NCI-H1092 (cell line): ENCODE measurements around the gene PRR30.
"Not testable (repeated sequence)": the region's sequence is repeated elsewhere in the genome, so short reads cannot be mapped to it uniquely, and the experiment has no call there.

Experiments
- DNase-seq: peaks from one replicate; lab custom pipeline; 2025; lab: John Stamatoyannopoulos, UW

PRR30 gene

DNA sequence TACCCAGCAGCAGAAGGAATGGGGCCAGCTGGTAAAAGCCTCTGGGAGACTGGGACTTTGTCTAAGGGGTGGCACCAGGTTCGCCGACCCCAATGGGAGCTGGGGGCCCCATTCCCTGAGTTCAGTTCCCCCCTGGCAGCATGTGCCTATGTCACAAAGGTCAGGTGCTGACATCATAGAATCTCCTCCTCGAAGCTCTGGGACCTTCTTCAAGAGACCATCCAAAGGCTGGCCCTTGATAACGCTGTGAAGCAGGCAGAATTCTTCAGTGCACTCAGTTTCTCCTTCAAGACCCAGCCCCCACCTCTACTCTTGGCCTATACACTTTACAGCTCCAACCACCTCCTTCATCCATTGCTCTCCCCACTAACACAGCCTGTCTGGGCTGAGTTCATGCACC lies at the start of gene PRR30:
TSS of gene PRR30 (minus strand) at position 101 of the 400 bp plus-strand sequence. CDS start 1,081 bp downstream, outside the sequence.
- DNase-seq = no peak

DNA sequence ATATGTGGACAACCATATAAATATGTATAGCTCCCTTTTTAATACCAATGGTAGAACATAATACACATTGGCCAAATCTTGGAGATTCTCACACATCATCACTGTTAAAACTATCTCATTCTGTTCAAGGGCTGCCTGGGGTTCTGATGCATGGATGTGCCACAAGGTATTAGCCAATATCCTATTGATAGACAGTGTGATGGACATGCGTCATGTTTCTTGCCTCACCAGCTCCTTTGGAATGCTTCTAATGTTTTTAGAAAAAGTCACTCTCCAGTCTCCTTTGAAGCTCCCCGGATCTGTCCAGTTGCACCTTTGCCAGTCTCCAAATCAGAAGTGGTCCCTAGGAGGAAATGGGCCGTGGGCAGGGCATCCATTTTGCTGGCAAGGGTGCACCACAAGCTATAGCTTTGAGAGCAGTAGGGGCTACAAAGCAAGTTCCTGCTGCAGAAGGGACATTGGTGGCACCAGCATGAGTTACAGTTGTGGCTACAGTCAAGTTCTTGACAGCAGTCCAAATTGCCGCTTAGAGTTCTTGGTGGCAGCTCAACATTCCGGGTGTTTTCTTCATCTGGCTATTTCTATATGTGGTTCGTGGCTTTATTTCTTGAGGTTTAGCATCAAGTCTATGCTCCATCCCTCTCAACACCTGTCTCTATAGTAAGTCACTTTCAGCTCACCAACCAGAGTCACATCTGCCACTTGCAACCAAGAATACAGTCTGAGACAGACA lies 47.6 kb upstream of the PRR30 start:
- no peak for DNase-seq

DNA sequence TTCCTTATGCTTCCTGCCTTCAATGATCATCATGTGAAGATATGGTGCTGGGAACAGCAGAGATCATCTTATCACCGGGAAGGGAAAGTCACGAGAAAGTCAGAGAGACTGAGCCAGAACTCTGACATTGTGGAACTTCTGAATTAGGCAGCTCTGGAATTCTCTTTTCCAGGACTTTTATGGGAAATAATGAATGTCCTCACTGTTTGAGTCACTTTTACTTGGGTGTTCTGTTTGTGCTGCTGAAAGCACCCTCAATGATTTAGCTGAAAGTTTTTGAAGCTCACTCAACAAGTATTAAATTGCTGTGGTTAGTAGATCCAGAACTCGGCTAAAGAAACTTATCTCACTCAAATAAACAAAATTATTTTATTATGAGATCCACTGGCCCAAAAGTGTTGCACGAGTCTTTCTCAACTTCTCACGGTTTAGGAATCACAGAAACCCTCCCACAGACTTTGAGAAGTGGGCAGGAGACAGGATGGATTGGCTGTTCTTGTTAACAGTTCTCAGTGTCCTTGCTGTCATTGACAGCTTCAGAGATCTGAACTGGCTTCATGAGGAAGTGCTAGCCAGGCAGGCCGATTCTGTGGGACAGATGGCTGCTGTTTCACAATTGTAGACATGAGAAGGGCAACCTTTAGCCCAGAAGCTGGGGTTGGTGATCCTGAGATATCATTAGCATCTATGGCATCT lies 46.3 kb upstream of the PRR30 start:
- DNase-seq = no peak

DNA sequence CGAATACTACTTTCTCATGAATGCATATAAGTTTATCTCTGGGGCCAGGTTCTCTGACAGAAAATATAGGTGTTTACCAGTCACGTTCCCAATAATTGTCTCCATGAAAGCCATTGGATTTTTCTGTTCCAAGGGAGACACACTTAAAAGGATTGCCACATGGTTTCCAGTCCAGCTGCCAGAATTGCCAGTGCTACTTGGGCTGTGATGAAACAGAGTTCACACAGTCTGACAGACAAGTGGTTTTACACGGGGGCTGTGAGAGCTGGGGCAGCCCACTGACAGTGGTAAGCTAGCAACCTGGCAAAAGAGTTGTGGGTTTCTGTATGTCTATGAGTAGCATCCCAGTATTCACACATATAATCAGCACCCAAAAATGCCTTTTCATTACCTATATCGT lies 44.9 kb upstream of the PRR30 start:
- DNase-seq = no peak

DNA sequence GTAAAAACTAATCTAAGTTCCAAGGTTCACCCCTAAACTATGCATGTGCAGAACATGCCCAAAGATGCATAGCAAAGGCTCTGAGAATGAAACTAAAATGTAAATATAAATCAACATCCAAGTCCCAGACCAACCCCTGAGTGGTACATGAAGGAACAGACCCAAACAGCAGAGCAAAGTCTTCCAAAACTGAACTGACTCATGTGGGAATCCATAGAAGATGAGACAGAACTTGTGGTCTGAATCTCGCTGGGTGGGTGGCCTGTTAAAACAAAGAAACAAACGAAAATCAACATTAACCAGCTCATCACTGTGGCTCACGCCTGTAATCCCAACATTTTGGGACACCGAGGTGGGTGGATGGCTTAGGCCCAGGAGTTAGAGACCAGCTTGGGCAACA lies 43.1 kb upstream of the PRR30 start:
- DNase-seq = no peak

DNA sequence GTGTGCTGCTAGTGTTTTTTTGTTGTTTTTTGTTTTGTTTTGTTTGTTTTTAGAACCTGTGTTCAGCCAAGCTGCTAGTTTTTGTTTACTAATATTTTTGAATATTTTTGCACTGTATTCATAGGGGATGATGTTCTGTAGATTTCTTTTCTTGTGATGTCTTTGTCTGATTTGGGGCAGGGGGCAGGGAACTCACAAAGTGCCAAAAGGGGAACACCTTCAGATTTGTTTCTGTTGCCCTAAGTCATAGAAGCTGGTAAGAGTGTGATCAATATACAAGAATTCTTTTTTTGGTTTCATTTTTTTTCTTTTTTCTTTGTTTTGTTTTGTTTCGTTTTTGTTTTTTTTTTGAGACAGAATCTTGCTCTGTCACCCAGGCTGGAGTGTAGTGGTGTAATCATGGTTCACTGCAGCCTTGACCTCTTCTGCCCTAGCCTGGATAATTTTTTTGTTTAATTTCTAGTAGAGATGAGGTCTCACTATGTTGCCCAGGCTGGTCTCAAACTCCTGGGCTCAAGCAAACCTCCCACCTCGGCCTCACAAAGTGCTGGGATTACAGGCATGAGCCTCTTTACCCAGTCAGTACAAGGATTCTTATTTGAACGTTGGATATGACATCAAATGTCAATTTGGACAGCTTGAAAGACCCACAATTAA lies 40.3 kb upstream of the PRR30 start:
- DNase-seq = no peak

DNA sequence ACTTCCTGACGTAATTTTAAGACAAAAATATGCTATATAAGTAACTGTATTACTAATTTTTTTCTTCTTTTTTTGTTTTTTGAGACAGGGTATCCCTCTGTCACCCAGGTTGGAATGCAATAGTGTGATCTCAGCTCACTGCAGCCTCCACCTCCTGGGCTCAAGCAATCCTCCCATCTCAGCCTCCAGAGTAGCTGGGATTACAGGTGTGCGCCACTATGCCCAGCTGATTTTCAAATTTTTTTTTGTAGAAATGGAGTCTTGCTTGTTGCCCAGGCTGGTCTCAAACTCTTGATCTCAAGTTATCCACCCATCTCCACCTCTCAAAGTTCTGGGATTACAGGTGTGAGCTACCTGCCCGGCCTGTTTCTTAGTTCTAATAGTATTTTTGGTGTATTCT lies 39.3 kb upstream of the PRR30 start:
- DNase-seq = no peak

DNA sequence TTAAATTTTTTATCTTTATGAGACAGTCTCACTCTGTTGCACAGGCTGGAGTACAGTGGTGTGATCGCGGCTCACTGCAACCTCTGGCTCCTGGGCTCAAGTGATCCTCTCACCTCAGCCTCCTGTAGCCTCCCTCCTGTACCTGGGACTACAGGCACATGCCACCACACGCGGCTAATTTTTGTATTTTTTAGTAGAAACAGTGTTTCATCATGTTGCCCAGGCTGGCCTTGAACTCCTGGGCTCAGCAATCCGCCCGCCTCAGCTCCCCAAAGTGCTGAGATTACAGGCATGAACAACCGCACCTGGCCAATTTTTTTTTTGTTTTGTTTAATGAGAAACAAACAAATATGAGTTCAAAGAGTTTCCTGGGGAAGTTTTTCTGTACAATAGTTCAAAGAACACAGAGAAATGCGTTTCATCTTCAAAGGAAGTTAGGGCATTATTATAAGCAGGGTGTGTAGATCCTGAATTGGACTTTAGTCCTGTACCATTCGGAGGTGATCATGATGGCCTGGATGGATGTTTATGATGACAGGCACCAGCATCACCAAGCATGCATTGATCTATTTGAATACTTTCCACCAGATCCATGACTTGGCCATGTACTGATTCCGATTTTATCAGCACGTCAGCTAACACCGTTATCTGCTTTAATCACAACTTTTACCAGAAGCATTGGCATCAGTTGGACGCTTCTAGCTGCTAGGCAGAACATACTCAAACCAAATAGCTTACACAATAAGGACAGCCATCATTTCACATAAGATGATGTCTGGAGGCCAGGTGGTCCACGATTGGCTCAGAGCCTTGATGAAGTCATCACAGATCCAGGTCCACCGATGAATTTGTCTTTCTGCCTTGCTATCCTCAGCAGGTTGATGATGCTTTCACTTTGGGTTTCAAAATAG lies 38.5 kb upstream of the PRR30 start:
- no peak for DNase-seq

DNA sequence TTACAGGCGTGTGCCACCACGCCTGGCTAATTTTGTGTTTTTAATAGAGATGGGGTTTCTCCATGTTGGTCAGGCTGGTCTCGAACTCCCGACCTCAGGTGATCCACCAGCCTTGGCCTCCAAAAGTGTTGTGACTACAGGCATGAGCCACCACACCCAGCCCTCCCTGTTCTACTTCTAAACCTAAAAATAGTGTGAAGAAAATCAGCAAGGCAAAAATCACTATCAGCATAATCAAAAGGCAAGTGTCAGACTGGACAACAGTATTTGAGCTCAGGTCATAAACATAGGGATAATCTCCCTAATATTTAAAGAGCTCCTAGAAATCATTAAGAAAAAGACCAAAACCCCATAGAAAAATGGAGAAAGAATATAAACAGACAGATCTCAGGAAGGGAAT lies 36.6 kb upstream of the PRR30 start:
- not testable (repeated sequence) for DNase-seq

DNA sequence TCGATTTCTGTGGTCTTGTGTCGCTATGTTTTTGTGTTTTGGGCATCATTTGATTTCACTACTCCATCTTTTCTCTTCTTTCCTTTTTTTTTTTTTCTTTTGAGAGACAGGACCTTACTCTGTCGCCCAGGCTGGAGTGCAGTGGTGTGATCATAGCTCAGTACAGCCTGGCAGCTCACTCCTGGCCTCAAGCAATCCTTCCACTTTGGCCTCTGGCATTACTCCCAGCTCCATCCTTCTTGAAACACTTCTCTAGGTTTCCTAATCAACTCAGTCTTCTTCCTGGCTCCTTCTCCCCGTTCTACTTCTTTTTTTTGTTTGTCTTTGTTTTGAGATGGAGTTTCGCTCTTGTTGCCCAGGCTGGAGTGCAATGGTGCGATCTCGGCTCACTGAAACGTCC lies 36.1 kb upstream of the PRR30 start:
- DNase-seq = no peak

DNA sequence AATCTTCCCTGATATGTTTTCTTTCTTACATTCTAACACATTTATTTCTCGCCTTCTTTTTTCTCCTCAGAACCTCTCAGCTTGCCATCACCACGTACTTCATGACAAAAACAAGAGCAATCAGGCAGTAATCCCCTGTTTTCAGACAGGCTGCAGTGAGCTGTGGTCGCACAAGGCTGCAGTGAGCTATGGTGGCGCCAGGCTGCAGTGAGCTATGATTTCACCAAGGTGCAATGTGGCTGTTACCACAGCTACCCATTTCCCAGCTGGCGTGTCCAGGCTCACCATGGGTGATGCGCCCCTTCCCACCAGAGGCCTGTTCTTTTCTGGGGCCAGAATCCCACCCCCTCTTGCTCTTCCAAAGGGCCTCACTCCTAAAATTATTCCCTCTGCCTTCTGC lies 35.4 kb upstream of the PRR30 start:
- DNase-seq = no peak

DNA sequence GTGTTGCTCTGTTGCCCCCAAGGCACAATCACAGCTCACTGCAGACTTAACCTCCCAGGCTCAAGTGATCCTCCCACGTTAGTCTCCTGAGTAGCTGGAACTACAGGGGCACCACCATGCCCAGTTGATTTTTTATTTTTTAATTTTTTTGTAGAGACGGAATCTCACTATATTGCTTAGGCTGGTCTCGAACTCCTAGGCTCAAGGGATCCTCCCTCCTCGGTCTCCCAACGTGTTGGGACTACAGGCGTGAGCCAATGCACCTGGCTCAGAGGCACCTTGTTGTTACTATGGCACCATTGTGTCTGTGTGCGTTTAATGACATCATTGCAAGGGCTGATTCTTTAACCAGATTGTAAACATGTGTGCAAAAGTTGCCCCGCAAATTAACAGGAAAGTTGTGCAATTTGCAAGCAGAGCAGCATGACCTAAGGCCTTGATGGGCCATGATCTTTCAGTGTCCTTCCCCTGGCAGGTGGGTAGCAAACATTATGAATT lies 32.2 kb upstream of the PRR30 start:
- DNase-seq = no peak

DNA sequence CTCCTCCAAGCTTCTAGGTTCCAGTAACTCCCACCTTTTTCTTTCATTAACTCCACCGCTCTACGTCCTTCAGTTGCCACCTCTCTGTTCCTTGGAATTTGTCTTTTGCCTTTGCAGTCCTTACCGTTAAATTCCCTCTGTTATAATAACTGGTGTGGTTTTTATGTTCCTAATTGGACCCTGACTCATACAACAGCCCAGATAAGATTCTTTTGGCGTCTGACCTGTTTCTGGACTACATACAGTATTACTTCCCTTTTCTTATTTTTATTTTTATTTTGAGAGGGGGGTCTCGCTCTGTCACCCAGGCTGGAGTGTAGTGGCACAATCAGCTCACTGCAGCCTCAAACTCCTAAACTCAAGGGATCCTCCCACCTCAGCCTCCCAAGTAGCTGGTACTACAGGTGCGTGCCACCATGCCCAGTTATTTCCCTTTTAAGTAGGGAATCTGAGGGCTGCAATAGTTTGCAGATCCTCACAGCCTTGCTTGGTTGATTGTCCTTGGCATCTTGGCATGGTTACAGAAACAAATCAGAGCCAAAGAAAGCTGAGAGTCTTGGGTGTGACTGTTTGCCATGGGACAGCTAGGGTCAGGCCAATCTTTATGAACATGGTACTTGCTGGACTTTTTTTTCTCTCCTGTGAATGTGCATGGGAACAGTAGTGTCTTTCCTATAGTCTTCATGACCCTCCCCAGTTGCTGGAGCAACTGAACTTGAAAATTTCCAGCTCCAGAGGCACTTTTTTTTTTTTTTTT lies 31.5 kb upstream of the PRR30 start:
- DNase-seq = no peak

DNA sequence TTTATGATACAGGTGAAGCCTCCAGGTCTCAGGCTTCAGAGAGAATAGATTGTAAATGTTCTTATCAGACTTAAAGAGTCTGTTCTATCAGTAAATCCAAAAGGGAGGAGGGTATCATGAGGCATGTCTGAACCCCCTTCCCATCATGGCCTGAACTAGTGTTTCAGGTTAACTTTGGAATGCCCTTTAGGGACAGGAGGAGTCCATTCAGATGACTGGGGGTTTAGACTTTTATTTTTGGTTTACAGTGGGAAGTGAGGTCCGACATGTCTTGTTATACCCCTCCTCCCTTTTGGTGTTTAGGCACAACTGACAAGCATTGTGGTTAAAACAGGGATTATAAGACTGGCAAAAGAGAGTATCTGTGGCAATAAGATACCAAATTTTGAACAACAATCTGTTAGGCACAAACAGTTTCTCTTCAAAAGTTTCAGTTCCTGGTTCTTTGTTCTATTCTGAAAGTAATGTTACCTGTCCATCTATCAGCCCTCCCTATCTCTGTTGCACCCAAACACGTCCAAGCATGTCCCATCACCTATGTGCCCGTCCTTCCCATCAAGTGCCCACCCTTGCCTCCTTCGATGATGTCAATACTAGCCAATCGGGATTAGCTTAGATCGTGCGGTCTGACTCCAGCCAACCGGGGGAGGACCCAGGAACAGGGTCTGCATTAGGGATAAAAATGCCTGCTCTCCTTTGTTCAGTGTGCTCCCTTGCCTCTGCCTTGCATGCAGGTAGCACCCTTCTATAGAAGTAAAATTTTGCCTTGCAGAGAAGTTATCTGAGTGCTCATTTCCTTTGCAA lies 26.0 kb upstream of the PRR30 start:
- no peak for DNase-seq

DNA sequence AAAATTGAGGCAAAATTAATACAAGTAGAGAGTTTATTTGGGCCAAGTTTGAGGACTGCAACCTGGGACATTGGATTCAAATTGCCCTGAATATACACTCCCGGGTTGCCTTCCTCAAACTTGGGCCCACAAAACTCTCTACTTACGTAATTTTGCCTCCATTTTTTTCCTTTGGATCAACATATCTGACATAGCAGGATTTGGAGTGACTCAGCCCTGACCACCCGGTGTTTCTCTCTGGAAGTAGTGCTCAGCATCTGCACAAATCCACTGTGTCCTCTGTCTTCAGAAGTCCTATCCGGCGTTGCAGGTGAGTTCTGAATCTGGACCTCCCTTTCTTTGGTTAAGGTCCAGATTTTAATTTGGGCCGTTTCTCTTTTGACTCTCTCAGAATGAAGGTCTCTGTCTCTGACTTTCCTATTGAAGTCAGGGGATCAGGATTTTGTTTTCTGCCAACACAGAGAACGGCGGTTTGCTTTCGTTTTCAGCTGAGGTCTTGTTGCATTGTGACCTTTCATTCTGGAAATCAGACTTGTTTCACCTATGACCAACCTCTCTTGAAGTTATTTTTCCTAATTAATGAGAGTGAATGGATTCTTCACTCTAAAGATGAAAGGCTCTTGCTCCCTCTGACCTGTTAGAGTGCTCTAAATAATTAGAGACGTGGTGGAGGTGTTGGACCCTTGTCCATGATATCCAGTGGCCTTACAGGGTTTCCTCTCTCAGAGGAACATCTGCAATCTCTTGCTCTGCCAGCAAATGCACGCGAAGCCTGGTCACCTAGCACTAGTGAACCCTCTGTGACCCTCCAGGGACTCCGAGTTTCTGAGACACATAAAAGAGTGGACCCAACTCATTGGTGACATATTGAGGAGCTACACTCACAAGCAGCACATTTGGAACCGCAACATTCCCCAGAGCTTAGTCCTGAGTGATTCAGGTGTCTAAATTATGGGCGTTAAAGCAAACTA lies 23.2 kb upstream of the PRR30 start:
- DNase-seq = no peak

DNA sequence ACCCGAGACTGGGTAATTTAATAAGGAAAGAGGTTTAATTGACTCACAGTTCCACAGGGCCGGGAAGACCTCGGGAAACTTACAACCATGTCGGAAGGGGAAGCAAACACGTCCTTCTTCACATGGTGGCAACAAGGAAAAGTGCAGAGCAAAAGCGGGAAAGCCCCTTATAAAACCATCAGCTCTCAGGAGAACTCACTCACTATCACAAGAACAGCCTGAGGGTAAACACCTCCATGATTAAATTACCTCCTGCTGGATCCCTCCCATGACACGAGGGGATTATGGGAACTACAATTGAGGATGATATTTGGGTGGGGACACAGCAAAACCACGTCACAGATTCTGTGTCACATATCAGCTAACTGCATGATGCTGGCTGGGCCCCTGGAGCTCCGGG lies 21.0 kb upstream of the PRR30 start:
- no peak for DNase-seq

DNA sequence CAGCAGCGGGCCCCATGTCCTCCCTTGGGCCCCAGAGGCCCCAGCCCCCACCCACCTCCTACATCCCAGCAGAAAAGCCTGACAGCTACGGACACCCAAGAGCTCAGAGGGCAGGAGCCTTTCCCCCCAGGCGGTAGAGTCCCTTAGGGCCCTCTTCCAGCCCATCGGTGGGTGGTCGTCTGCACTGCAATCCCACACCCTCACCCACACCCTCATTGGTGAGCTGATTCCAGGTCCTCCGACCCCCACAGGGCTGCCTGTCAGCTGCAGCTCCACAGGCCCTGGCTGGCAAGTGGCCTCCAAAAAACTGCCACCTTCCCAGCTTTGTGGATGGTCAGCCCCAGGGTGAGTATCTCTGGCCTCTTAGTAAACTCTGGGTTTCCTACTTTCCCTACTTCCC lies 20.1 kb upstream of the PRR30 start:
- DNase-seq = no peak

DNA sequence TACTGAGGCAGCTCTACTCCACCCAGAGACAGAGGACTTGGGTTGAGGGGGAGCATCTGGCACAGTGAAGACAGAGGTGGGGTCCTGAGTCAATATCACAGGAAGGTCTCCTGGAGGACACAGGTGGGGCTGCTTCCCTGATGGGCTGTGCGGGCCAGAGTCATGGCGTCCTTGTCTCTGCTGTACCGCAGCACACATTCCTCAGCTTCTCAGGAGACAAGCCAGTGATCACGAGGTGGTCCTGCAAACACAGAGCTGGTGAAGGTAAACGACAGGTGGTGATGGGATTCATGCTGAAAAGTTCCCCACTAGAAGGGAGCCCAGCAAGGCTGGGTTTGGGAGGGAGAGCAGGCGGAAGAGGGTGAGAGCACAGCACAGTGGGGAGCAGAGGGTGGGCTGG lies 19.3 kb upstream of the PRR30 start:
- DNase-seq = no peak

DNA sequence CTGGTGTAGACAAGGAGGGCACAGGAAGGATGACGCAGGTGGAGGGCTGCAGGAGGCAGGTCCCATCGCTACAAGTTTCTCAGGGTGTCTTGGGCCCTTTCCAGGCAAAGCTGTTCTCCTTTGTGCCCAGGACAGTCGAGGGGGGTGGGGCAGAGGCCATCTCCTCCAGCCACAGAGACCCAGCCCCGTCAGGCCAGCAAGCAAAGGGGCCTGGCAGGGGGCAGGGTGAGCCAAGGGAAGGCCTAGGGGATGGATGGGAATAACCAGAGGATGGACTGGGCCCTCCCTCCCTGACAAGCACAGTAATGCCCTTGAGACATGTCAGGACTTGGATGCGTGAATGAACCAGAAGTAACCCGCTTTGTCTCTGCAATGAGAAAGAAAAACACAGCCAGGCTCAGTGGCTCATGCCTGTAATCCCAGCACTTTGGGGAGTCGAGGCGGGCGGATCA lies 15.9 kb upstream of the PRR30 start:
- no peak for DNase-seq
